Astrocyte (in vitro differentiated cells and primary cell): ENCODE data around the gene GOLIM4. TPM values are rescaled to one million over a fixed set of nuclear protein-coding genes. Genes with fewer than 3 reads are reported as not detected.
"Not testable (repeated sequence)": the region's sequence is repeated elsewhere in the genome, so short reads cannot be mapped to it uniquely, and the experiment has no call there.

Source experiments
- DNase-seq: peaks from one replicate; pipeline ENCODE4 v3.0.0-alpha.2; 2010; ENCODE audit warnings: low read depth
- FAIRE-seq: peaks from 2 replicates; lab custom pipeline; 2011; peaks lifted over from hg19 to GRCh38; lab: Jason Lieb, UNC
- H2AFZ ChIP-seq: 2 replicates; pipeline ENCODE4 v1.6.0; 2012; ENCODE audit warnings: low read depth, low read length, inconsistent platforms
- H3K27ac ChIP-seq: 2 replicates; pipeline ENCODE4 v1.5.1; 2011; ENCODE audit warnings: low read depth, low read length, inconsistent platforms
- H3K27me3 ChIP-seq: 2 replicates; pipeline ENCODE4 v1.6.0; 2011; ENCODE audit warnings: low read length, inconsistent platforms; ENCODE audit not compliant: insufficient read depth
- H3K36me3 ChIP-seq: 2 replicates; pipeline ENCODE4 v1.5.1; 2011; ENCODE audit warnings: low read length, inconsistent platforms; ENCODE audit not compliant: insufficient read depth
- H3K4me1 ChIP-seq: 2 replicates; pipeline ENCODE4 v1.5.1; 2011; ENCODE audit warnings: low read length, inconsistent platforms; ENCODE audit not compliant: insufficient read depth
- H3K4me2 ChIP-seq: 2 replicates; pipeline ENCODE4 v1.6.0; 2012; ENCODE audit warnings: low read length, inconsistent platforms
- H3K4me3 ChIP-seq: 2 replicates; pipeline ENCODE4 v1.5.1; 2011; ENCODE audit warnings: low read depth, mild to moderate bottlenecking, low read length, inconsistent platforms; ENCODE audit not compliant: insufficient read depth
- H3K79me2 ChIP-seq: 2 replicates; pipeline ENCODE4 v1.6.0; 2012; ENCODE audit warnings: mild to moderate bottlenecking, low read length, inconsistent platforms; ENCODE audit not compliant: insufficient read depth
- H3K9ac ChIP-seq: 2 replicates; pipeline ENCODE4 v1.6.0; 2012; ENCODE audit warnings: mild to moderate bottlenecking, low read length, inconsistent platforms
- H3K9me3 ChIP-seq: 2 replicates; pipeline ENCODE4 v1.5.1; 2012; ENCODE audit warnings: low read depth, mild to moderate bottlenecking, low read length, inconsistent platforms; ENCODE audit not compliant: insufficient read depth
- H4K20me1 ChIP-seq: 2 replicates; pipeline ENCODE4 v1.6.0; 2012; ENCODE audit warnings: low read length, inconsistent platforms; ENCODE audit not compliant: insufficient read depth
- H3K27ac Mint-ChIP-seq: one replicate; pipeline ENCODE4 v1.8.0; 2021; ENCODE audit warnings: mild to moderate bottlenecking, mixed read lengths; ENCODE audit not compliant: unreplicated experiment
- H3K27me3 Mint-ChIP-seq: one replicate; pipeline ENCODE4 v1.8.0; 2021; ENCODE audit warnings: low read depth, mixed read lengths; ENCODE audit not compliant: unreplicated experiment
- H3K36me3 Mint-ChIP-seq: one replicate; pipeline ENCODE4 v1.8.0; 2021; ENCODE audit warnings: low read depth, mixed read lengths; ENCODE audit not compliant: unreplicated experiment
- H3K4me1 Mint-ChIP-seq: one replicate; pipeline ENCODE4 v1.8.0; 2021; ENCODE audit warnings: low read depth, mixed read lengths; ENCODE audit not compliant: unreplicated experiment
- H3K4me3 Mint-ChIP-seq: one replicate; pipeline ENCODE4 v1.8.0; 2021; ENCODE audit warnings: mild to moderate bottlenecking, moderate library complexity, mixed read lengths; ENCODE audit not compliant: unreplicated experiment
- H3K9me3 Mint-ChIP-seq: one replicate; pipeline ENCODE4 v1.8.0; 2021; ENCODE audit warnings: mild to moderate bottlenecking, mixed read lengths; ENCODE audit not compliant: unreplicated experiment
- EZH2 ChIP-seq: IDR thresholded peaks from 2 replicates; pipeline ENCODE4 v1.6.1; 2012; ENCODE audit warnings: mild to moderate bottlenecking, low read length, inconsistent platforms; ENCODE audit not compliant: insufficient read depth
- total RNA-seq: library from RNA; stranded (reverse); gene quantifications from 2 replicates; pipeline ENCODE4 v1.2.1, GENCODE V29; 2021
- TF ChIP-seq, protein P1 (sequence below): IDR thresholded peaks from 2 replicates; pipeline ENCODE4 v1.5.1; 2011; ENCODE audit warnings: low read depth, mild to moderate bottlenecking, inconsistent platforms, low read length, moderate library complexity; ENCODE audit not compliant: insufficient read depth

GOLIM4 gene
- total RNA-seq, 1 donor from 2014 or later = 51.5 TPM

DNA sequence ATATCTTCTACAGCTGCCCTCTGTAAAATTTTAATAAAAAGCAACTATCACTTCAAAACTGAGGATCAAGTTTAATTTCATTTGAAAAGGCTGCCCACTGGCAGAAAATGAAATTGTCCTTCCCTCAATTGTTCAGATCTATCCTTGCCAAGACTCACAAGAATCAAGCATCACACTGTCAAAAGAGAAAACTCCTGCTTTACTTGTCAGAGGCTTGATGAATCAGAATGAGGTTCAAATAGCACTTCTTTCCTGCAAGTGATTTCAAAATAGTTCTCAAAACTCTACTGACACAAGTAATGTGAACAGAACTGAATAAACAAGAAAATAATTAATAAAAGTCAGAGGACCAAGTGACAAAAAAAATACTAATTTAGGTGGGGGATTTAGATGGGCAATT lies 70.6 kb downstream of the GOLIM4 start:
- H3K27me3 Mint-ChIP-seq = no peaks in the 10 kb centered on the region
- no peak overlapping the region for H2AFZ ChIP-seq
- DNase-seq (peak; percentile 20), FAIRE-seq (no peak)
- no peaks in the 10 kb centered on the region for H3K9me3 Mint-ChIP-seq
- no peaks in the 10 kb centered on the region for H3K9me3 ChIP-seq
- no peak overlapping the region for H3K4me3 Mint-ChIP-seq
- H3K27ac ChIP-seq = peak overlapping the region; percentile 41
- peaks cover 15% of the 10 kb centered on the region for H3K4me1 ChIP-seq
- peaks cover 16% of the 10 kb centered on the region for H3K4me1 Mint-ChIP-seq
- peak overlapping the region; percentile 35 for H3K9ac ChIP-seq
- H3K79me2 ChIP-seq = no peaks in the 10 kb centered on the region
- H3K27me3 ChIP-seq = no peaks in the 10 kb centered on the region
- H3K4me3 ChIP-seq = no peak overlapping the region
- H3K27ac Mint-ChIP-seq = peak overlapping the region; percentile 35
- peak overlapping the region; percentile 46 for H3K4me2 ChIP-seq
- peaks cover 22% of the 10 kb centered on the region for H3K36me3 Mint-ChIP-seq
- TF ChIP-seq, protein P1, sequence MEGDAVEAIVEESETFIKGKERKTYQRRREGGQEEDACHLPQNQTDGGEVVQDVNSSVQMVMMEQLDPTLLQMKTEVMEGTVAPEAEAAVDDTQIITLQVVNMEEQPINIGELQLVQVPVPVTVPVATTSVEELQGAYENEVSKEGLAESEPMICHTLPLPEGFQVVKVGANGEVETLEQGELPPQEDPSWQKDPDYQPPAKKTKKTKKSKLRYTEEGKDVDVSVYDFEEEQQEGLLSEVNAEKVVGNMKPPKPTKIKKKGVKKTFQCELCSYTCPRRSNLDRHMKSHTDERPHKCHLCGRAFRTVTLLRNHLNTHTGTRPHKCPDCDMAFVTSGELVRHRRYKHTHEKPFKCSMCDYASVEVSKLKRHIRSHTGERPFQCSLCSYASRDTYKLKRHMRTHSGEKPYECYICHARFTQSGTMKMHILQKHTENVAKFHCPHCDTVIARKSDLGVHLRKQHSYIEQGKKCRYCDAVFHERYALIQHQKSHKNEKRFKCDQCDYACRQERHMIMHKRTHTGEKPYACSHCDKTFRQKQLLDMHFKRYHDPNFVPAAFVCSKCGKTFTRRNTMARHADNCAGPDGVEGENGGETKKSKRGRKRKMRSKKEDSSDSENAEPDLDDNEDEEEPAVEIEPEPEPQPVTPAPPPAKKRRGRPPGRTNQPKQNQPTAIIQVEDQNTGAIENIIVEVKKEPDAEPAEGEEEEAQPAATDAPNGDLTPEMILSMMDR = no peak
- no peak for TF ChIP-seq EZH2
- H4K20me1 ChIP-seq = no peaks in the 10 kb centered on the region
- peaks cover 52% of the 10 kb centered on the region for H3K36me3 ChIP-seq

DNA sequence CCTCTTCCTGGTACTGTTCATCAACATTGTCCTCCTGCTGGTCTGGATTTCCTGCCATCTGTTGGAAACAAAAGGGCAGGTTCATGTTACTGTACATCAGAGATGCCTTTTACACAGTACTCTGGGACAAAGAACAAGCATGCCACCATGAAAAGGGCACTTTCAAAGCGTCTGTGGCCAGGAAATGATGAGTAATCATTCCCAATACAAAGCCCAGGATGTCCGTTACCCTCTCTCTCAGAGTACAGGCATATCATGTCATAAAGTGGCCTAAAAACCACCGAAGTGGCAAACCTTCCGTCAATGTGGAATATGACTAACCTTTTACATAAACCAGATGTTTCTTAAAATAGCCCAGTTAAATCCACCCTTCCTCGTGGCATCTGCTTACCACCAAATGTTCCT lies 71.2 kb downstream of the GOLIM4 start:
- H3K4me3 Mint-ChIP-seq = no peak overlapping the region
- Histone ChIP-seq H3K9ac (peak overlapping the region; percentile 45), H3K4me2 (peak overlapping the region; percentile 46), H4K20me1 (no peaks in the 10 kb centered on the region), H3K9me3 (no peaks in the 10 kb centered on the region), H3K36me3 (peaks cover 54% of the 10 kb centered on the region), H3K79me2 (no peaks in the 10 kb centered on the region), H3K27me3 (no peaks in the 10 kb centered on the region), H3K4me1 (peaks cover 15% of the 10 kb centered on the region), H2AFZ (no peak overlapping the region), H3K4me3 (no peak overlapping the region), H3K27ac (peak overlapping the region; percentile 50)
- peaks cover 16% of the 10 kb centered on the region for H3K4me1 Mint-ChIP-seq
- DNase-seq (peak; percentile 90), FAIRE-seq (peak; percentile 76)
- H3K27me3 Mint-ChIP-seq = no peaks in the 10 kb centered on the region
- H3K36me3 Mint-ChIP-seq = peaks cover 24% of the 10 kb centered on the region
- no peaks in the 10 kb centered on the region for H3K9me3 Mint-ChIP-seq
- no peak for TF ChIP-seq EZH2
- H3K27ac Mint-ChIP-seq = peak overlapping the region; percentile 72

DNA sequence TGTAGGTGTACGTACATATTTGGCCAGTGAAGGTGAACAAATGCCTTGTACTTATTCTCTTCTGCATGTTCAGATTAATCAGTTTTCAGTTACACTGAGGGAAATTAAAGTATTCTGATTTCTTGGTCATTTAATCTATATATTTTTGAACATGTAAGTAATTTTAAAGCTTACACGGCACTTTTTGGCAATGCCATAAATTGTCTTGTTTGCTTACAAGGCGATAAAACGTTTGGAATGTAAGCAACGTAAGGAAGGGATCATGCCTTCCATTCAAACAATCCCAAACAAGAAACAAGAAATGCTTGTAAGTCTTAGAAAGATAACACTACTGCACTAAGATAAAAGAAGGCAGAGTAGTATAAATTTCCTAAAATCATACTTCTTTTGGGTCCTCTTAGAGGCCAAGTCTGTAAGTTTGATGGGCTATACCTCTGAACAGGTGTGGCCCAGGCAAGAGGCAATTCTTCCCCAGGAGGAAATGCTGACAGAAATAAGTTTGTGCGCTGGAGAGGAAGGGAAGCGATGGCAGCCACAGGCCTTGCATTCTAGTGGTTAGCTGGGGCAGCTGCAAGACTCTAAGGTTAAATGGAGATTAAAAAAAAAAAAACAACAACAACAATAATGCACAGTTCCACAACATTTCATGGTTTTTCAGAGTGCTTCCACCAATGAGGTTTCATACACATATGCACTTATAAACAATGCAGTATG lies 73.8 kb downstream of the GOLIM4 start:
- Mint-ChIP-seq H3K27ac (no peak overlapping the region), H3K9me3 (no peaks in the 10 kb centered on the region), H3K36me3 (peaks cover 25% of the 10 kb centered on the region), H3K4me1 (peaks cover 16% of the 10 kb centered on the region), H3K27me3 (no peaks in the 10 kb centered on the region), H3K4me3 (no peak overlapping the region)
- H3K79me2 ChIP-seq = no peaks in the 10 kb centered on the region
- H4K20me1 ChIP-seq = no peaks in the 10 kb centered on the region
- DNase-seq = no peak
- no peak overlapping the region for H3K9ac ChIP-seq
- FAIRE-seq = no peak
- no peaks in the 10 kb centered on the region for H3K27me3 ChIP-seq
- H3K36me3 ChIP-seq = peaks cover 46% of the 10 kb centered on the region
- no peak overlapping the region for H2AFZ ChIP-seq
- H3K27ac ChIP-seq = no peak overlapping the region
- no peaks in the 10 kb centered on the region for H3K9me3 ChIP-seq
- TF ChIP-seq EZH2 = no peak
- TF ChIP-seq, protein P1 = no peak
- no peak overlapping the region for H3K4me2 ChIP-seq
- peaks cover 15% of the 10 kb centered on the region for H3K4me1 ChIP-seq
- no peak overlapping the region for H3K4me3 ChIP-seq

DNA sequence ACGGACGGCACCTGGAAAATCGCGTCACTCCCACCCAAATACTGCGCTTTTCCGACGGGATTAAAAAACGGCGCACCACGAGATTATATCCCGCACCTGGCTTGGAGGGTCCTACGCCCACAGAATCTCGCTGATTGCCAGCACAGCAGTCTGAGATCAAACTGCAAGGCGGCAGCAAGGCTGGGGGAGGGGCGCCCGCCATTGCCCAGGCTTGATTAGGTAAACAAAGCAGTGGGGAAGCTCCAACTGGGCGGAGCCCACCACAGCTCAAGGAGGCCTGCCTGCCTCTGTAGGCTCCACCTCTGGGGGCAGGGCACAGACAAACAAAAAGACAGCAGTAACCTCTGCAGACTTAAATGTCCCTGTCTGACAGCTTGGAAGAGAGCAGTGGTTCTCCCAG lies 84.4 kb downstream of the GOLIM4 start:
- not testable (repeated sequence) for H3K36me3 Mint-ChIP-seq, H3K4me1 Mint-ChIP-seq, H3K27ac ChIP-seq, H3K27me3 ChIP-seq, H3K9me3 Mint-ChIP-seq, H3K4me1 ChIP-seq, H3K4me2 ChIP-seq, FAIRE-seq, H3K27ac Mint-ChIP-seq, H3K4me3 Mint-ChIP-seq, H3K79me2 ChIP-seq, H3K4me3 ChIP-seq, H4K20me1 ChIP-seq, H2AFZ ChIP-seq, DNase-seq, H3K9ac ChIP-seq, H3K27me3 Mint-ChIP-seq, H3K9me3 ChIP-seq
- peaks cover 13% of the 10 kb centered on the region for H3K36me3 ChIP-seq
